Suprapubic skin (tissue), 4 donors: Measurements from ENCODE around the gene PHRF1.

Source experiments
- EP300 ChIP-seq: sonication (generic); formaldehyde crosslinking; IDR thresholded peaks from one replicate; pipeline ENCODE4 v1.6.1; 2017; ENCODE audit warnings: antibody characterized with exemption
- POLR2A ChIP-seq, 2 donors: fragments of 450-650 bp; IDR thresholded peaks; one replicate each; pipeline ENCODE4 v1.6.1; 2017; ENCODE audit warnings: antibody characterized with exemption in 2 of 2, mild to moderate bottlenecking in 2 of 2, moderate library complexity in 2 of 2
- POLR2AphosphoS5 ChIP-seq, 3 donors: sonication (generic); formaldehyde crosslinking; IDR thresholded peaks; one replicate each; pipeline ENCODE4 v1.6.1; 2017; ENCODE audit warnings: antibody characterized with exemption in 3 of 3
- TF ChIP-seq, protein P1 (sequence below), 2 donors: fragments of 200-600 bp in 1 of 2; fragments of 450-650 bp in 1 of 2; sonication (generic) in 1 of 2; IDR thresholded peaks; one replicate each; pipeline ENCODE4 v1.5.1; 2016 to 2019; ENCODE audit warnings: antibody characterized with exemption in 2 of 2, mild to moderate bottlenecking in 1 of 2, moderate library complexity in 1 of 2

DNA sequence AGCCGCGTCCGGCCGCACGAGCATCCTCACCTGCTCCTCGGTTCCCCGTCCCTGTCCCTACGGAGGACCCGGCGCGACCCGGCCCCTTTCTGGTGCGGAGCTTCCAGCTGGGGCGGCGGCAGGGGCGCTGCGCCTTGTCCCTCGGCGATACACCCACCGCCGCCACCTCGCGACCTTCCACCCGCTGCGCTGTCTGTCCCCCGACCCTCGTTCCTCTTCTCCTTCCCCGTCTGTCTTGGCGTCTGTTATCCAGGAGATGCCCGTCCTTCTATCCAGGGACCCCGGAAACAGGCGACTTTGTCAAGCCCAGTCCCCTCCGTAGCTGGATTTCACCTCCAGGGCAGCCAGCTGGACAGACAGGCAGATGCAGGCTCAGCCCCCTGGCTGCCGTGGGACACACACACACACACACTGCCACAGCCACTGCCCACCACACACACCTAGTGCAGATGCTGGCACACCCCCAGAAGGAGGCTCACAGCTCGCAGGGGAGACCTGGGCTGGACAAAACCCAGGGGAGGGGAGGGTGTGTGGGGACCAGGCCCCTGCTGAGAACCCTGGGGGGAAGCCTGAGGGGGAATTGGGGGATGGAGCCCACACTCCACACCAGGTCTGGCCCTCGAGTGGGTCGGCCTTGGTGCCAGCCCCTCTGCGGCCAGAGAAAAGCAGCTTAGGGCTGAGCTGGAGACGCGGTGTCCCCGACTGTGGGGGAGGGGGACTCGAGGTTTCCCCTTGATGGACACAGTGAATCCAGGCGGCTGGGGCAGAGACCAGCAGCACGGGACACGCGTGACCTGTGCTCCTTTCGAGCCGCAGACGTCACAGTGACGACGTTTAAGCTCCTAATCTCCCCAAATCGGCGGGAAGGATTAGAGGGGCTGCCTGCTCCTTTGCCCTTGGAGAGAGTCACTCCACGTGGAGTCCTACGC, 61.6 kb downstream of the PHRF1 start:
- TF ChIP-seq EP300, result no peak
- no peak for TF ChIP-seq POLR2A (IDR thresholded peaks at IDR 0.05)
- TF ChIP-seq, protein P1, sequence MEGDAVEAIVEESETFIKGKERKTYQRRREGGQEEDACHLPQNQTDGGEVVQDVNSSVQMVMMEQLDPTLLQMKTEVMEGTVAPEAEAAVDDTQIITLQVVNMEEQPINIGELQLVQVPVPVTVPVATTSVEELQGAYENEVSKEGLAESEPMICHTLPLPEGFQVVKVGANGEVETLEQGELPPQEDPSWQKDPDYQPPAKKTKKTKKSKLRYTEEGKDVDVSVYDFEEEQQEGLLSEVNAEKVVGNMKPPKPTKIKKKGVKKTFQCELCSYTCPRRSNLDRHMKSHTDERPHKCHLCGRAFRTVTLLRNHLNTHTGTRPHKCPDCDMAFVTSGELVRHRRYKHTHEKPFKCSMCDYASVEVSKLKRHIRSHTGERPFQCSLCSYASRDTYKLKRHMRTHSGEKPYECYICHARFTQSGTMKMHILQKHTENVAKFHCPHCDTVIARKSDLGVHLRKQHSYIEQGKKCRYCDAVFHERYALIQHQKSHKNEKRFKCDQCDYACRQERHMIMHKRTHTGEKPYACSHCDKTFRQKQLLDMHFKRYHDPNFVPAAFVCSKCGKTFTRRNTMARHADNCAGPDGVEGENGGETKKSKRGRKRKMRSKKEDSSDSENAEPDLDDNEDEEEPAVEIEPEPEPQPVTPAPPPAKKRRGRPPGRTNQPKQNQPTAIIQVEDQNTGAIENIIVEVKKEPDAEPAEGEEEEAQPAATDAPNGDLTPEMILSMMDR (IDR thresholded peaks at IDR 0.05), result no peak
- TF ChIP-seq POLR2AphosphoS5 (IDR thresholded peaks at IDR 0.05), result no peak
